NCI-H187 treated with DMSO at 0.1 percent for 48 hours (cell line): ENCODE data around the gene NPHP1.
"Not testable (repeated sequence)": the region's sequence is repeated elsewhere in the genome, so short reads cannot be mapped to it uniquely, and the experiment has no call there.

Experiments used
- DNase-seq: peaks from one replicate; lab custom pipeline; 2025; lab: John Stamatoyannopoulos, UW

Gene NPHP1

GRCh38 chr2:110197452-110197851 is 7.4 kb downstream of the NPHP1 start:
- DNase-seq, result no peak

- not testable (repeated sequence) for DNase-seq
Observed at GRCh38 chr2:110190169-110190568, 14.6 kb downstream of the NPHP1 start.

GRCh38 chr2:110182449-110182848 is 22.4 kb downstream of the NPHP1 start:
- no peak for DNase-seq

GRCh38 chr2:110180036-110180435 is 24.8 kb downstream of the NPHP1 start:
- no peak for DNase-seq

GRCh38 chr2:110173523-110173922 is 31.3 kb downstream of the NPHP1 start:
- no peak for DNase-seq

GRCh38 chr2:110172506-110172905 is 32.3 kb downstream of the NPHP1 start:
- no peak for DNase-seq

GRCh38 chr2:110170102-110170501 is 34.7 kb downstream of the NPHP1 start:
- DNase-seq, result no peak

GRCh38 chr2:110167326-110168000 is 37.4 kb downstream of the NPHP1 start:
- DNase-seq, result no peak

GRCh38 chr2:110166266-110166665 is 38.5 kb downstream of the NPHP1 start:
- no peak for DNase-seq

GRCh38 chr2:110157153-110157793 is 47.5 kb downstream of the NPHP1 start:
- DNase-seq, result peak; percentile 5

- DNase-seq, result not testable (repeated sequence)
Observed at GRCh38 chr2:110154828-110155227, 50.0 kb downstream of the NPHP1 start.

- DNase-seq, result not testable (repeated sequence)
Observed at GRCh38 chr2:110154188-110154587, 50.6 kb downstream of the NPHP1 start.

- DNase-seq, result no peak
Observed at GRCh38 chr2:110153416-110153815, 51.4 kb downstream of the NPHP1 start.

GRCh38 chr2:110152943-110153342 is 51.9 kb downstream of the NPHP1 start:
- DNase-seq, result no peak

- no peak for DNase-seq
Observed at GRCh38 chr2:110149330-110150220, 55.2 kb downstream of the NPHP1 start.

- no peak for DNase-seq
Observed at GRCh38 chr2:110146945-110147332, 57.9 kb downstream of the NPHP1 start.

- DNase-seq, result no peak
Observed at GRCh38 chr2:110146183-110146944, 58.4 kb downstream of the NPHP1 start.

GRCh38 chr2:110143982-110144381 is 60.8 kb downstream of the NPHP1 start:
- DNase-seq, result no peak

- DNase-seq, result no peak
Observed at GRCh38 chr2:110140401-110140800, 64.4 kb downstream of the NPHP1 start.

- no peak for DNase-seq
Observed at GRCh38 chr2:110134025-110134424, 70.8 kb downstream of the NPHP1 start.

GRCh38 chr2:110131166-110131565 is 73.6 kb downstream of the NPHP1 start:
- DNase-seq, result no peak

GRCh38 chr2:110130757-110131156 is 74.1 kb downstream of the NPHP1 start:
- DNase-seq, result no peak
